ENCODE data around the gene PIP5K1B. TPM values are rescaled to one million over a fixed set of nuclear protein-coding genes. Genes with fewer than 3 reads are reported as not detected.

Gene PIP5K1B
- total RNA-seq, 1 donor from 2014 or later = 1.3 TPM

- H3K9me3 Mint-ChIP-seq (ENCODE audit: unreplicated experiment) = no peaks in the 10 kb centered on the region
- DNase-seq (ENCODE audit: low read depth) (no peak), FAIRE-seq (no peak)
- H3K4me3 Mint-ChIP-seq (ENCODE audit: unreplicated experiment) = no peak overlapping the region
- no peak overlapping the region for H3K27ac Mint-ChIP-seq (ENCODE audit: unreplicated experiment)
- no peaks in the 10 kb centered on the region for H3K4me1 ChIP-seq (ENCODE audit: insufficient read depth, low read length)
- no peaks in the 10 kb centered on the region for H3K4me1 Mint-ChIP-seq (ENCODE audit: low read depth, unreplicated experiment)
- peaks cover 5% of the 10 kb centered on the region for H3K27me3 Mint-ChIP-seq (ENCODE audit: low read depth, unreplicated experiment)
- H3K4me3 ChIP-seq (ENCODE audit: insufficient read depth, low read depth, low read length) = no peak overlapping the region
- peak; percentile 25 for TF ChIP-seq CTCF (IDR thresholded peaks at IDR 0.05; ENCODE audit: insufficient read depth, low read depth, low read length)
- TF ChIP-seq EZH2 (IDR thresholded peaks at IDR 0.05; ENCODE audit: insufficient read depth, low read length) = no peak
- H3K27me3 ChIP-seq (ENCODE audit: insufficient read depth, low read length) = no peaks in the 10 kb centered on the region
- no peaks in the 10 kb centered on the region for H3K9me3 ChIP-seq (ENCODE audit: insufficient read depth, low read depth, low read length)
- no peak overlapping the region for H3K27ac ChIP-seq (ENCODE audit: low read depth, low read length)
- no peaks in the 10 kb centered on the region for H3K79me2 ChIP-seq (ENCODE audit: insufficient read depth, low read length)
- H3K36me3 ChIP-seq (ENCODE audit: insufficient read depth, low read length) = no peaks in the 10 kb centered on the region
- no peak overlapping the region for H3K4me2 ChIP-seq (ENCODE audit: low read length)
- H4K20me1 ChIP-seq (ENCODE audit: insufficient read depth, low read length) = no peaks in the 10 kb centered on the region
- no peak overlapping the region for H3K9ac ChIP-seq (ENCODE audit: low read length)
- H3K36me3 Mint-ChIP-seq (ENCODE audit: low read depth, unreplicated experiment) = no peaks in the 10 kb centered on the region
- no peak overlapping the region for H2AFZ ChIP-seq (ENCODE audit: low read depth, low read length)
Measured at GRCh38 chr9:68844631-68845612, 139.9 kb downstream of the PIP5K1B start.

GRCh38 chr9:68847765-68848164, 142.7 kb downstream of the PIP5K1B start:
- H3K9me3 Mint-ChIP-seq (ENCODE audit: unreplicated experiment) = no peaks in the 10 kb centered on the region
- peaks cover 5% of the 10 kb centered on the region for H3K27me3 Mint-ChIP-seq (ENCODE audit: low read depth, unreplicated experiment)
- no peaks in the 10 kb centered on the region for H3K4me1 ChIP-seq (ENCODE audit: insufficient read depth, low read length)
- H3K36me3 ChIP-seq (ENCODE audit: insufficient read depth, low read length) = no peaks in the 10 kb centered on the region
- H3K27me3 ChIP-seq (ENCODE audit: insufficient read depth, low read length) = no peaks in the 10 kb centered on the region
- H3K79me2 ChIP-seq (ENCODE audit: insufficient read depth, low read length) = no peaks in the 10 kb centered on the region
- H3K4me2 ChIP-seq (ENCODE audit: low read length) = no peak overlapping the region
- no peak overlapping the region for H3K27ac ChIP-seq (ENCODE audit: low read depth, low read length)
- DNase-seq (ENCODE audit: low read depth) (no peak), FAIRE-seq (no peak)
- H3K9me3 ChIP-seq (ENCODE audit: insufficient read depth, low read depth, low read length) = no peaks in the 10 kb centered on the region
- no peak overlapping the region for H2AFZ ChIP-seq (ENCODE audit: low read depth, low read length)
- no peak overlapping the region for H3K9ac ChIP-seq (ENCODE audit: low read length)
- TF ChIP-seq EZH2 (IDR thresholded peaks at IDR 0.05; ENCODE audit: insufficient read depth, low read length) (no peak), CTCF (IDR thresholded peaks at IDR 0.05; ENCODE audit: insufficient read depth, low read depth, low read length) (no peak)
- H3K4me1 Mint-ChIP-seq (ENCODE audit: low read depth, unreplicated experiment) = peaks cover 2% of the 10 kb centered on the region
- no peaks in the 10 kb centered on the region for H4K20me1 ChIP-seq (ENCODE audit: insufficient read depth, low read length)
- no peak overlapping the region for H3K4me3 Mint-ChIP-seq (ENCODE audit: unreplicated experiment)
- no peak overlapping the region for H3K27ac Mint-ChIP-seq (ENCODE audit: unreplicated experiment)
- H3K4me3 ChIP-seq (ENCODE audit: insufficient read depth, low read depth, low read length) = no peak overlapping the region
- H3K36me3 Mint-ChIP-seq (ENCODE audit: low read depth, unreplicated experiment) = no peaks in the 10 kb centered on the region

GRCh38 chr9:68851657-68852056, 146.6 kb downstream of the PIP5K1B start:
- Histone ChIP-seq H2AFZ (ENCODE audit: low read depth, low read length) (no peak overlapping the region), H3K4me1 (ENCODE audit: insufficient read depth, low read length) (no peaks in the 10 kb centered on the region), H3K27ac (ENCODE audit: low read depth, low read length) (no peak overlapping the region), H3K27me3 (ENCODE audit: insufficient read depth, low read length) (no peaks in the 10 kb centered on the region), H3K9ac (ENCODE audit: low read length) (no peak overlapping the region), H3K4me2 (ENCODE audit: low read length) (no peak overlapping the region), H3K36me3 (ENCODE audit: insufficient read depth, low read length) (no peaks in the 10 kb centered on the region), H4K20me1 (ENCODE audit: insufficient read depth, low read length) (no peaks in the 10 kb centered on the region), H3K4me3 (ENCODE audit: insufficient read depth, low read depth, low read length) (no peak overlapping the region), H3K79me2 (ENCODE audit: insufficient read depth, low read length) (no peaks in the 10 kb centered on the region), H3K9me3 (ENCODE audit: insufficient read depth, low read depth, low read length) (no peaks in the 10 kb centered on the region)
- Mint-ChIP-seq H3K4me3 (ENCODE audit: unreplicated experiment) (no peak overlapping the region), H3K4me1 (ENCODE audit: low read depth, unreplicated experiment) (peaks cover 2% of the 10 kb centered on the region), H3K36me3 (ENCODE audit: low read depth, unreplicated experiment) (no peaks in the 10 kb centered on the region), H3K27ac (ENCODE audit: unreplicated experiment) (no peak overlapping the region), H3K9me3 (ENCODE audit: unreplicated experiment) (no peaks in the 10 kb centered on the region), H3K27me3 (ENCODE audit: low read depth, unreplicated experiment) (peaks cover 7% of the 10 kb centered on the region)
- TF ChIP-seq EZH2 (IDR thresholded peaks at IDR 0.05; ENCODE audit: insufficient read depth, low read length) = no peak
- TF ChIP-seq CTCF (IDR thresholded peaks at IDR 0.05; ENCODE audit: insufficient read depth, low read depth, low read length) = no peak
- no peak for DNase-seq (ENCODE audit: low read depth)
- FAIRE-seq = no peak

Data from astrocyte (in vitro differentiated cells and primary cell).